GM23338 (cell line): ENCODE data around the gene OPRL1. TPM values are rescaled to one million over a fixed set of nuclear protein-coding genes. Genes with fewer than 3 reads are reported as not detected.

Experiments
- ATAC-seq: fragments of 200-7000 bp; cut with Tn5 transposase; 3 replicates; pipeline ENCODE4 v1.9.1; 2020
- DNase-seq: peaks from one replicate; pipeline ENCODE4 v3.0.0-alpha.2; 2015; ENCODE audit warnings: low spot score
- H2AFZ ChIP-seq: fragments of 200-600 bp; sonication (generic); 2 replicates; pipeline ENCODE4 v1.8.0; 2016; ENCODE audit warnings: antibody characterized with exemption, mild to moderate bottlenecking, moderate library complexity
- H3F3A ChIP-seq: fragments of 200-600 bp; sonication (generic); replicated peaks from 2 replicates; pipeline ENCODE4 v1.8.0; 2017; ENCODE audit warnings: antibody characterized with exemption, mixed run types, low read depth
- H3K27ac ChIP-seq: fragments of 200-600 bp; sonication (generic); 2 replicates; pipeline ENCODE4 v1.6.1; 2016; ENCODE audit warnings: low read depth
- H3K27me3 ChIP-seq: fragments of 200-600 bp; sonication (generic); 2 replicates; pipeline ENCODE4 v1.8.0; 2016; ENCODE audit warnings: mild to moderate bottlenecking, mixed run types, moderate library complexity; ENCODE audit not compliant: insufficient read depth
- H3K36me3 ChIP-seq: fragments of 200-600 bp; sonication (generic); 2 replicates; pipeline ENCODE4 v1.8.0; 2016; ENCODE audit warnings: mild to moderate bottlenecking; ENCODE audit not compliant: insufficient read depth
- H3K4me1 ChIP-seq: fragments of 200-600 bp; sonication (generic); 2 replicates; pipeline ENCODE4 v1.8.0; 2016; ENCODE audit warnings: mild to moderate bottlenecking, moderate library complexity; ENCODE audit not compliant: insufficient read depth
- H3K4me2 ChIP-seq: fragments of 200-600 bp; sonication (generic); 2 replicates; pipeline ENCODE4 v1.7.1; 2017; ENCODE audit warnings: mixed run types
- H3K4me3 ChIP-seq: fragments of 200-600 bp; sonication (generic); 2 replicates; pipeline ENCODE4 v1.6.1; 2016; ENCODE audit warnings: mixed run types
- H3K79me2 ChIP-seq: fragments of 200-600 bp; sonication (generic); replicated peaks from 2 replicates; pipeline ENCODE4 v1.8.0; 2017; ENCODE audit warnings: mild to moderate bottlenecking; ENCODE audit not compliant: insufficient read depth
- H3K9me2 ChIP-seq: fragments of 200-600 bp; sonication (generic); 2 replicates; pipeline ENCODE4 v1.8.0; 2017; ENCODE audit not compliant: insufficient read depth
- H4K20me1 ChIP-seq: fragments of 200-600 bp; sonication (generic); replicated peaks from 2 replicates; pipeline ENCODE4 v1.8.0; 2017; ENCODE audit warnings: mild to moderate bottlenecking; ENCODE audit not compliant: insufficient read depth
- H3K27ac Mint-ChIP-seq: 2 replicates; pipeline ENCODE4 v1.8.0; 2020; ENCODE audit warnings: inconsistent platforms, mild to moderate bottlenecking, moderate library complexity, mixed read lengths
- H3K27me3 Mint-ChIP-seq: 3 replicates; pipeline ENCODE4 v1.8.0; 2022; ENCODE audit warnings: low read depth, mild to moderate bottlenecking, moderate library complexity, mixed read lengths, inconsistent platforms; ENCODE audit not compliant: insufficient read depth, poor library complexity
- H3K36me3 Mint-ChIP-seq: 3 replicates; pipeline ENCODE4 v1.8.0; 2021; ENCODE audit warnings: low read depth, mild to moderate bottlenecking, inconsistent platforms, moderate library complexity, mixed read lengths
- H3K4me1 Mint-ChIP-seq: 3 replicates; pipeline ENCODE4 v1.8.0; 2020; ENCODE audit warnings: mild to moderate bottlenecking, inconsistent platforms, mixed read lengths
- H3K4me3 Mint-ChIP-seq: 3 replicates; pipeline ENCODE4 v1.8.0; 2021; ENCODE audit warnings: moderate library complexity, mild to moderate bottlenecking, inconsistent platforms, mixed read lengths
- H3K9me3 Mint-ChIP-seq: 3 replicates; pipeline ENCODE4 v1.8.0; 2020; ENCODE audit warnings: moderate library complexity, mild to moderate bottlenecking, inconsistent platforms, mixed read lengths
- EZH2 ChIP-seq: fragments of 200-600 bp; sonication (generic); IDR thresholded peaks from one replicate; pipeline ENCODE4 v1.8.0; 2017; ENCODE audit warnings: antibody characterized with exemption, mild to moderate bottlenecking, low read depth; ENCODE audit not compliant: unreplicated experiment
- EZH2phosphoT487 ChIP-seq: fragments of 200-600 bp; sonication (generic); IDR thresholded peaks from one replicate; pipeline ENCODE4 v1.8.1; 2018; ENCODE audit warnings: antibody characterized with exemption; ENCODE audit not compliant: unreplicated experiment
- NANOG ChIP-seq: IDR thresholded peaks from 2 replicates; pipeline ENCODE4 v1.6.1; 2016; ENCODE audit warnings: antibody characterized with exemption, borderline replicate concordance
- POLR2AphosphoS5 ChIP-seq: IDR thresholded peaks from 2 replicates; pipeline ENCODE4 v1.6.1; 2016; ENCODE audit warnings: antibody characterized with exemption, low read depth
- ZNF114 ChIP-seq: fragments of 250-450 bp; sonication (Bioruptor Pico); IDR thresholded peaks from 2 replicates; pipeline ENCODE4 v1.5.0; 2020; ENCODE audit warnings: mild to moderate bottlenecking, moderate library complexity
- polyA plus RNA-seq: library from polyadenylated mRNA; unstranded; fragments of >200 nt; fragmentation: Nextera tagmentation; extraction: Ambion mirVana; gene quantifications from 2 replicates; pipeline ENCODE4 v1.2.1, GENCODE V29; 2016
- total RNA-seq: library from RNA; depleted of rRNA; stranded (reverse); fragments of >200 nt; shearing (Covaris generic); gene quantifications from 2 replicates; pipeline ENCODE4 v1.2.3, GENCODE V29; 2014
- TF ChIP-seq, protein P1 (sequence below), 2 experiments: fragments of 200-600 bp in 1 of 2; sonication (generic) in 1 of 2; conservative IDR thresholded peaks; 2 replicates each; pipeline versions ENCODE4 v1.5.1 to v1.6.1; 2016 to 2017; ENCODE audit warnings: antibody characterized with exemption in 2 of 2, low read depth in 2 of 2, mild to moderate bottlenecking in 2 of 2, moderate library complexity in 1 of 2
- TF ChIP-seq, protein P2 (sequence below): IDR thresholded peaks from one replicate; pipeline ENCODE4 v1.6.1; 2018; ENCODE audit warnings: antibody characterized with exemption; ENCODE audit not compliant: unreplicated experiment

Gene OPRL1
- total and polyA plus RNA-seq, 2 experiments from 2014 or later = 0.27 to 1.1 TPM

DNA sequence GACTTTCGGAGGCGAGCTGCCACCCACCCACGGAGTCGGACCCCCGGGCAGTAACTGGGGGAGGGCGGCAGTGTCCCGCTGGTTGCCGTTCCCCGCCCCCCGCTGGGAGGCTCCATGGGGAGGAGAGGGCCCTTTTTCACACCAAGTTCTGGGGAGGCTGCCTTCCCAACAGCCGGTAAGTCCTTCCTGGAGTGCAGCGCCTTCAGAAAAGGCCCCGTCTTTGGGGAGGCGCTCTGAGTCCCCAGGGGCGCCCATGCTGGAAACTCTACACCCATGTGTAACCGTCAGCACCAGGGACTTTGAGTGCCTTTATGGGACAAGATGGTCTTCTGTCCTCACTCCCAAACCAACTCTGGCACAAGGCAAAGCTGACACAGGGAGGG lies 30.0 kb upstream of the OPRL1 start:
- Histone ChIP-seq H2AFZ (no peak overlapping the region), H3K27ac (no peak overlapping the region), H3K36me3 (no peaks in the 10 kb centered on the region), H4K20me1 (no peaks in the 10 kb centered on the region), H3K4me2 (peak overlapping the region; percentile 73; the same call in 1 of the 2 replicates), H3K4me1 (peaks cover 19% of the 10 kb centered on the region), H3K4me3 (peak overlapping the region; percentile 41), H3K9me2 (no peaks in the 10 kb centered on the region), H3F3A (0 out of 2 replicates have a peak, but pooled peaks cover 6% of the 10 kb centered on the region), H3K79me2 (no peaks in the 10 kb centered on the region), H3K27me3 (peaks cover 56% of the 10 kb centered on the region)
- Mint-ChIP-seq H3K4me1 (peaks cover 30% of the 10 kb centered on the region), H3K27me3 (peaks cover 67% of the 10 kb centered on the region), H3K36me3 (no peaks in the 10 kb centered on the region), H3K4me3 (peak overlapping the region; percentile 54), H3K9me3 (no peaks in the 10 kb centered on the region), H3K27ac (no peak overlapping the region)
- no peak for DNase-seq
- no peak; the same call in 2 of the 3 replicates for ATAC-seq
- TF ChIP-seq, protein P1, sequence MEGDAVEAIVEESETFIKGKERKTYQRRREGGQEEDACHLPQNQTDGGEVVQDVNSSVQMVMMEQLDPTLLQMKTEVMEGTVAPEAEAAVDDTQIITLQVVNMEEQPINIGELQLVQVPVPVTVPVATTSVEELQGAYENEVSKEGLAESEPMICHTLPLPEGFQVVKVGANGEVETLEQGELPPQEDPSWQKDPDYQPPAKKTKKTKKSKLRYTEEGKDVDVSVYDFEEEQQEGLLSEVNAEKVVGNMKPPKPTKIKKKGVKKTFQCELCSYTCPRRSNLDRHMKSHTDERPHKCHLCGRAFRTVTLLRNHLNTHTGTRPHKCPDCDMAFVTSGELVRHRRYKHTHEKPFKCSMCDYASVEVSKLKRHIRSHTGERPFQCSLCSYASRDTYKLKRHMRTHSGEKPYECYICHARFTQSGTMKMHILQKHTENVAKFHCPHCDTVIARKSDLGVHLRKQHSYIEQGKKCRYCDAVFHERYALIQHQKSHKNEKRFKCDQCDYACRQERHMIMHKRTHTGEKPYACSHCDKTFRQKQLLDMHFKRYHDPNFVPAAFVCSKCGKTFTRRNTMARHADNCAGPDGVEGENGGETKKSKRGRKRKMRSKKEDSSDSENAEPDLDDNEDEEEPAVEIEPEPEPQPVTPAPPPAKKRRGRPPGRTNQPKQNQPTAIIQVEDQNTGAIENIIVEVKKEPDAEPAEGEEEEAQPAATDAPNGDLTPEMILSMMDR (conservative IDR thresholded peaks at IDR 0.05; ENCODE audit: low read depth in 2 of 2) = no peak
- TF ChIP-seq EZH2 (peak; percentile 79), ZNF114 (CRISPR knock-in tag) (no peak), NANOG (no peak), POLR2AphosphoS5 (no peak)
- TF ChIP-seq, protein P2, sequence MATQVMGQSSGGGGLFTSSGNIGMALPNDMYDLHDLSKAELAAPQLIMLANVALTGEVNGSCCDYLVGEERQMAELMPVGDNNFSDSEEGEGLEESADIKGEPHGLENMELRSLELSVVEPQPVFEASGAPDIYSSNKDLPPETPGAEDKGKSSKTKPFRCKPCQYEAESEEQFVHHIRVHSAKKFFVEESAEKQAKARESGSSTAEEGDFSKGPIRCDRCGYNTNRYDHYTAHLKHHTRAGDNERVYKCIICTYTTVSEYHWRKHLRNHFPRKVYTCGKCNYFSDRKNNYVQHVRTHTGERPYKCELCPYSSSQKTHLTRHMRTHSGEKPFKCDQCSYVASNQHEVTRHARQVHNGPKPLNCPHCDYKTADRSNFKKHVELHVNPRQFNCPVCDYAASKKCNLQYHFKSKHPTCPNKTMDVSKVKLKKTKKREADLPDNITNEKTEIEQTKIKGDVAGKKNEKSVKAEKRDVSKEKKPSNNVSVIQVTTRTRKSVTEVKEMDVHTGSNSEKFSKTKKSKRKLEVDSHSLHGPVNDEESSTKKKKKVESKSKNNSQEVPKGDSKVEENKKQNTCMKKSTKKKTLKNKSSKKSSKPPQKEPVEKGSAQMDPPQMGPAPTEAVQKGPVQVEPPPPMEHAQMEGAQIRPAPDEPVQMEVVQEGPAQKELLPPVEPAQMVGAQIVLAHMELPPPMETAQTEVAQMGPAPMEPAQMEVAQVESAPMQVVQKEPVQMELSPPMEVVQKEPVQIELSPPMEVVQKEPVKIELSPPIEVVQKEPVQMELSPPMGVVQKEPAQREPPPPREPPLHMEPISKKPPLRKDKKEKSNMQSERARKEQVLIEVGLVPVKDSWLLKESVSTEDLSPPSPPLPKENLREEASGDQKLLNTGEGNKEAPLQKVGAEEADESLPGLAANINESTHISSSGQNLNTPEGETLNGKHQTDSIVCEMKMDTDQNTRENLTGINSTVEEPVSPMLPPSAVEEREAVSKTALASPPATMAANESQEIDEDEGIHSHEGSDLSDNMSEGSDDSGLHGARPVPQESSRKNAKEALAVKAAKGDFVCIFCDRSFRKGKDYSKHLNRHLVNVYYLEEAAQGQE = no peak

DNA sequence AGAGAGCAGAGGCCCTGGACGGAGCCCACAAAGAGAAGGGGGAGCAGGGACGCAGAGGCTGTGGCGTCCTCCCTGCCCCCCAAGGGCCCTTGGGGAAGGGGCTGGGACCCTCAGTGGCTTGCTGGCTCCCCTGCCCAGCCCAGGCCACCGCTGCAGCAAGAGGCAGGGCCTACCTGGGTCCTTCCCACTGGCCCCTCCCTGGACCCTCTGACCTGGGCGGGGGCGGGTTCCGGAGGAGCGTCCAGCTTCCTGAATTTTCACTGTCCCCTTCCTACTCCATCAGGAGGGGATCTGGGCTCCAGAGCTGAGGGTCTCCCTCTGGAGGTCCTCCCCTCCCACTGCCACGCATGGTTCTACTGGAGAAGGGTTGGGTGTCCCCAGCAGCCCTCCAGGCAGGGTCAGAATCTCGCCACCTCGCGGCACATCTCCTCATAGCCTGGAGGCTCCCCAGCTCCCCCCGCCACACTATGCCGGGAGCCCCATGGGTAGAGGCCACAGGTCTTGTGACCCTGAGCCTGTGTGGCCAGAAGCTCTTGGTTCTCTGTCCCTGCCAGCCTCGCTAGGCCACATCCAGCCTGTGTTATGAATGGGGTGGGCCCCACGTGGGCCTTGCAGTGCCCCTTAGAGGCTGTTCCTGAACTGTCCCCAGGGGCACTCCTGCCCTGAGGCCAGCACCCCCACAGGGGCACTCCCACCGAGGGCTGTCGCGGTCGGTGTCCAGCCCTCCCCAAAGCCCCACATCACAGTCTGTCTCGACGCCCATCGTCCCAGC lies 29.4 kb upstream of the OPRL1 start:
- no peak overlapping the region for H3K27ac Mint-ChIP-seq

More for the DNA sequence above, 29.4 kb upstream of the OPRL1 start:
- peaks cover 30% of the 10 kb centered on the region for H3K4me1 Mint-ChIP-seq
- no peaks in the 10 kb centered on the region for H3K36me3 Mint-ChIP-seq
- H2AFZ ChIP-seq = no peak overlapping the region
- H3F3A ChIP-seq = 0 out of 2 replicates have a peak, but pooled peaks cover 6% of the 10 kb centered on the region
- H4K20me1 ChIP-seq = no peaks in the 10 kb centered on the region
- DNase-seq (peak; percentile 43), ATAC-seq (peak; percentile 5)
- peaks cover 50% of the 10 kb centered on the region for H3K27me3 ChIP-seq
- peaks cover 64% of the 10 kb centered on the region for H3K27me3 Mint-ChIP-seq
- no peak overlapping the region for H3K27ac ChIP-seq
- no peak overlapping the region; the same call in 1 of the 2 replicates for H3K4me2 ChIP-seq
- 0 out of 3 replicates have a peak overlapping the region, but pooled peaks have one; percentile 54 for H3K4me3 Mint-ChIP-seq
- H3K9me3 Mint-ChIP-seq = no peaks in the 10 kb centered on the region
- H3K79me2 ChIP-seq = no peaks in the 10 kb centered on the region
- H3K4me3 ChIP-seq = peak overlapping the region; percentile 41; the same call in 1 of the 2 replicates
- no peaks in the 10 kb centered on the region for H3K36me3 ChIP-seq
- no peaks in the 10 kb centered on the region for H3K9me2 ChIP-seq
- H3K4me1 ChIP-seq = peaks cover 15% of the 10 kb centered on the region; the same call in 1 of the 2 replicates
- TF ChIP-seq, protein P1 (conservative IDR thresholded peaks at IDR 0.05; ENCODE audit: low read depth in 2 of 2) = 0 out of 4 replicates have a peak, but pooled peaks of 1 of the 2 experiments have one; percentile 15
- TF ChIP-seq EZH2phosphoT487 = no peak
